Activated naive CD4-positive, alpha-beta T cell (primary cell): ENCODE measurements around the gene AMIGO3.

Experiments
- DNase-seq, 4 experiments: peaks; one replicate each; lab custom pipeline; 2025; lab: John Stamatoyannopoulos, UW

AMIGO3 gene

DNA sequence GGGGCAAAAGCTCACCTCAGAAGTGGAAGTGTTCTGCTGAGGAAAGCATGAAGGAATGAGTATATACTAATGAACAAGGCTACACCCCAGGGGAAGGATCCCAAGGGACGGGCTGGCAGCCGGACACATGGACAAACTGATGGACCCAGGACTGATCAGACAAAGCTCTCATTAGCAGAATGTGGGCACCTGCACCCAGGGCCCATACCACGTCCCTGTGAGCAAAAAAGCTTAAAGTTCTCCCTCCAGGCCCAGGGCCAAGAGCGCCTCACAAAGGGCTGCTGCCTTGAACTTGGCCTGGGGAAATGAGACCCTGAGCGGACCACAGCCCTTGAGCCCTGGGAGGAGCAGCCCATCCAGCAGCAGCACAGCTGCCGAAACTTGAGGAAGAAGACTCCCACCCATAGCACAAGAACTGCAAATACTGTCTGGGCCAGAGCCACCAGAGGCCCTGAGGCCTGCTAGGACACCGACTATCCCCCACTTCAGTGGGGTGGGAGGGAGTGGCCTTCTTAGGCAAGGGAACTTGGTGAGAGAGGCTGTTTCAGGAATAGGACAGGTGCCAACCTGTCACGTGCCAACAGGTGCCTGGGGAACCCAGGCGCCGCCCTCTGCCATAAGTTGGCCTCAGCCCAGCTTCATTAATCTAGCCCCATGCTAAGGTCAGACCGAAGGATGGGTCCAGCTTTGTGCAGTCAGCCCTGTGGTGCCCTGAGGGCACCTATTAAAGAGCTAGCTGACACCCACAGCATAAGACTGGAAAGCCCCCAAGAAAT is 6.6 kb upstream of the AMIGO3 start:
- no peak for DNase-seq

DNA sequence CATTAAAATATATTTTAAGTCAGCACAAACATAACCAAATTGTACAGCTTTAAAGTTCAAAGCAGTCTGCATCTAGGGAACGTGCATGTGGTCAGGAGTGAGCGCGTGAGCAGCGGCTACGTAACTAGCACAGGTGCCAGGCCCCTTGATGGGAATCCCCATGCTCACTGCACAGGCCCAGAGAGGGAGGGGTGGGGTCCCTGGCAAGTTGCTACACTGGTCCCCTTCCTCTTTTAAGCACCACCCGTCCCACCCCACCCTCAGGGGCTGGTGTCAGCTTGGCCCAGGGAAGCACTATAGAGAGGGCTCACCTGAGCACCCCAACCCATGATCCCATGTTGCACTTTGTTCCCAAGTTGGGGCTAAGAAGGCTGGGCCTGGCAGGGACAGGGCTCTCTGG is 5.1 kb upstream of the AMIGO3 start:
- no peak for DNase-seq

DNA sequence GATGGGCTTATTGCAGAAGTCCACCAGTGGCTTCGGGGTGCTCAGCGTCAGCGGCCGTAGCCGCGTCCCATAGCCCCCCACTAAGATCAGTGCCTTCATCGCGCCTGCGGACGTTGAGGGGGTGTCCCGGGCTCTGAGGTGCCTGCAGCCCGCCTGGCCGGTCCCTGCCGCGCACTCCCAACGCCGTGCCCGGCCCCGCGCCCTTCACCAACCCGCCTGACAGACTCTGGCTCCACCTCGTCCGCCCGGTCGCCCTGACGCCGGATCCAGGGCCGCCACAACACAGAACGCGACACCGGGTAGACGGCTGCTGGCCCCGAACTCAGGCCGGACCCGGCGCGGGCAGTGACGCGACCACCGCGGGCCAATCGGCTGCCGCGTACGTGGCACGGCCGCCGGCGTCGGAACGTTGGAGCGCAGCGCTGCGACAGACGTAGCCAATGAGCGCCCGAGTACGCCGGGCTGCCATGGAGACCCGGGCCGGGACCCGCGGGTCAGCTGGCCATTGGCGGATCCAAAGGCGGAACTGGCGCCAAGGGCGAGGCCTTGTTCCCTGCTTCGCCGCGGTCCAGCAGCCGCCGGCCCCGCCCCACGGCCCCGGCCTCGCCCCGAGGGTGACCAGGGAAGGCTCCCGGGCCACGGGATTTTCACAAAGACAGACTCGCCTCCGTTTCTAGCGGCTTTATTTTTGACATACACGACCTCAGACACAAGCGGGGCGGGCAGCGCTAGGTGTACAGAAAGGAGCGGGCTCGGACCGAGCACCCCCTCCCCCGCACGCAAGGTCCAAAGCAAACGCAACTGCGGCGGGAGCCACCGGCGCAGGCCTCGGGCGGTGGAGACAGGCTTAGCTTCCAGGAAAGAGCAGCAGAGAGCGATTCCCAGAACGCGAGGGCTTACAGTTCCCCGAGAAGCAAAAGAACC is 4.4 kb upstream of the AMIGO3 start, which contains the start of gene GMPPB:
GMPPB (minus strand) TSS at position 324 of the 924 bp plus-strand sequence; CDS start at position 99, 225 bp downstream.
- peak; percentile 84 to 89 (median 86) for DNase-seq

DNA sequence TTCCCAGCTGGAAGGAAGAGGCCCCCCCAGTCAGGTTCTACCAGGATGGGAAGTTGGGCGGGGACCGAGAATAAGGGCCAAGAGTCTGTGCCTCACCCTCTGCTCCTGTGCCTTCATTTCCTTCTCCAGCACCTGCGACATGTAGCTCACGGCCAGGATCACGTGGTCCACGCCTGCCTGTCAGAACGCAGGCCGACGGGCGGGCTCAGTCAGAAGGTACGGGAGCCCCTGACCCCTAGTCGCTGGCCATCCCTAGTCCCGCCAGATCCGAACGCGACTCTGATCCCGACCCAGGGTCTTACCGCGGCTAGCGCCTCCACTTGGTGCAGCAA is 3.8 kb upstream of the AMIGO3 start:
- DNase-seq, result peak in 2 of 4 experiments; percentile 33 to 49

DNA sequence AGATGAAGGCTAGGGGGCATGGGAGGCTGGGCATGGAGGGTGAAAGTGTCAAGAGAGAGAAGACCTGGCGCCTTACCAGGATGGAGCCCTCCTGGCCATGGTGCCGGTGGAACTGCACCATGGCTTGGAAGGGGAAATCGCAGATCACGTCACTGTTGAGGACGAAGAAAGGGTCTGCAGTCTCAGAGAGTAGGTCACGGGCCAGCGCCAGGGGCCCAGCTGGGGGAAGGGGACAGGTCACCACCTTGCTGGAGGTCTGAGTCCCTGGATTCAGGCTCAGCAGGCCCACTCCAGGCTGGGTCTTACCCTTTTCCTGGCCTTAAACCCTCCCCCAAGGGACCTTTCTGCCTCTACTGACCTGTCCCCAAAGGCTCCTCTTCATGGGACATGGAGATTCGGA is 3.4 kb upstream of the AMIGO3 start:
- DNase-seq, result no peak

DNA sequence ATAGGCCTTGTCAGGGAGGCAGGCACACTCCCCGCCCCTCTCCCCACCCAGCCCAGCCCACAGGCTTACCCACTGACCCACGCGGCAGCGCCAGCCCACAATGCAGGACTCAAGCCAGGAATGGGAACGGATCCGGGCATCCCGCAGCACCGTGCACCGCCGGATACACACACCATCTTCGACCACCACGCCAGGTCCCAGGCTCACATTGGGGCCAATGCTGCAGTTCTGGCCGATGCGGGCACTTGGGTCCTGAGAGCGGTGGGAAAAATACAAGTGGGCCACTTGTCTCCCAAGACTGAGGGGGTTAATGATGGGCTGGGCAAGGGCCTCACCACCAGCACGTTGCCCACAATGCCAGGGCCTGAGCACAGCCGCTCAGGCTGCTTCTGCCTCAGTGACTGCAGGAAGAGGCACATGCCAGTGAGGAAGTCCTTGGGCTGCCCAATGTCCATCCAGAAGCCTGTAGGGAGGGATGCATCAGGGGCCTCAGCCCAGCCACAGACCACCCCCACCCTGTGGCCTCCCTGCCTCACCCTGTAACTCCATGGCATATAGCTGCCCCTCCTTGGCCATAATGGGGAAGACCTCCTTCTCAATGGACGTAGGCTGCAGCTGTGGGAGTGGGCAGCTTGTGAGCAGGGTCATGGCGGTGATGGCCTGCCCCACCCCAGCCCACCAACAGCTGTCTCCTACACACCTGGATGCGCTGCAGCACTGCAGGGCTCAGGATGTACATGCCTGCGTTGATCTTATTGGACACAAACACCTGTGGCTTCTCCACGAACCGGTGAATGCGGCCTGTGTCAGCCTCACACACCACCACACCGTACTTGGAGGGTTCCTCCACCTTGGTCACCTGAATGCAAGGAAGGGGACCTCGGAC is 2.7 kb upstream of the AMIGO3 start:
- no peak for DNase-seq

DNA sequence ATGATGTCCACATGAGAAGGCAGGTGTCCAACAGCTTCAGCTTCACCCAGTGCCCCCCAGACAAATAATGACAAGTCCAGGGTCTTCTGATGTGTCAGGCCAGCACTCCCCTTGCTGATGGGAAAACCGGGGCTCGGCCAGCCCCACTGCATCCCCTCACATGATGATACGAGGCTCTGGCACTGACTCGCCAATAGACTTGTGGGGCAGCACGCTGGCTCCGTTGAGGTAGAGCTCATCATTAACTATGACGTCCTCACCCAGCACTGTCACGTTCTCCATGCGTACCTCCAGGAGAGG is 2.1 kb upstream of the AMIGO3 start:
- no peak for DNase-seq

DNA sequence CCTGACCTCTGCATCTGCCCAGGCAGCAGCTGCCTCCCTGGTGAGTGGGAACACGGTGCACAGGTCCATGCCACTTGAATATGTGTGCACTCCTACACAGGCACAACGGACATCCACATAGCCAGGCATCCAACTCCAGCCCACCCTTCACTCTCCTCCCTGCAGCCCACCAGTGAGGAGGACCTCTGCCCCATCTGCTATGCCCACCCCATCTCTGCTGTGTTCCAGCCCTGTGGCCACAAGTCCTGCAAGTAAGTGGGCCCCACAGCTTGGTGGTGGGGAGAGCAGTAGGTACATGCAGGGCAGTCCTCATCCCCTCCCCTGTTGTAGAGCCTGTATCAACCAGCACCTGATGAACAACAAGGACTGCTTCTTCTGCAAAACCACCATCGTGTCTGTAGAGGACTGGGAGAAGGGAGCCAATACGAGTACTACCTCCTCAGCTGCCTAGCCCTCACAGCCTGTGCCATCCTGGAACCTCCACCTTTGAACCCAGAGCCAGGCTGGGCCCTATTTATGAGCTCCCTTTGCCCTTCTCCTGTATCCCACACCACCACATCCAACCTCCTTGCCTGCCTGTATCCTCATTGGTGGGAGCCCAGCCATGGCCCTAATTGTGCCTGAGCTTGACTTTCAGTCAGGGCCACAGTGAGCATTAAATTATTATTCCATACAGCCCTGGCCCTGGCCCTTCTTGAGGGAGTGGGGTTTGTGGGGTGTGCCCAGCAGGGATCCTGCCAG is 1.5 kb upstream of the AMIGO3 start:
- no peak for DNase-seq

DNA sequence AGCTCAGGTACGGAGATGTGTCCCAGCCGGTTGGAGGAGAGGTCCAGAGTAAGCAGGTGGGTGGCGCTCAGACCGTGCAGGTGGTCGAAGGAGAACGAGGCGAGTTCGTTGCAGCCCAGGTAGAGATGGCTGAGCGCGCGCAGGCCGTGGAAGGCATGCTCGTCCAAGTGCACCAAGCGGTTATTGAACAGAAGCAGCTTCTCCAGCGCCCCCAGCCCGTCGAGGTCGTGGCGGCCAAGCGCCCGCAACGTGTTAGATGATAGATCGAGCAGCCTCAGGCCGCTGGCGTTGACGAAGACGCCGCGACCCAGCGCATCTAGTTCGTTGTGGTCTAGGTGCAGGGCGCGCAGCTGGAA is 648 bp downstream of the AMIGO3 start:
- DNase-seq, result no peak

DNA sequence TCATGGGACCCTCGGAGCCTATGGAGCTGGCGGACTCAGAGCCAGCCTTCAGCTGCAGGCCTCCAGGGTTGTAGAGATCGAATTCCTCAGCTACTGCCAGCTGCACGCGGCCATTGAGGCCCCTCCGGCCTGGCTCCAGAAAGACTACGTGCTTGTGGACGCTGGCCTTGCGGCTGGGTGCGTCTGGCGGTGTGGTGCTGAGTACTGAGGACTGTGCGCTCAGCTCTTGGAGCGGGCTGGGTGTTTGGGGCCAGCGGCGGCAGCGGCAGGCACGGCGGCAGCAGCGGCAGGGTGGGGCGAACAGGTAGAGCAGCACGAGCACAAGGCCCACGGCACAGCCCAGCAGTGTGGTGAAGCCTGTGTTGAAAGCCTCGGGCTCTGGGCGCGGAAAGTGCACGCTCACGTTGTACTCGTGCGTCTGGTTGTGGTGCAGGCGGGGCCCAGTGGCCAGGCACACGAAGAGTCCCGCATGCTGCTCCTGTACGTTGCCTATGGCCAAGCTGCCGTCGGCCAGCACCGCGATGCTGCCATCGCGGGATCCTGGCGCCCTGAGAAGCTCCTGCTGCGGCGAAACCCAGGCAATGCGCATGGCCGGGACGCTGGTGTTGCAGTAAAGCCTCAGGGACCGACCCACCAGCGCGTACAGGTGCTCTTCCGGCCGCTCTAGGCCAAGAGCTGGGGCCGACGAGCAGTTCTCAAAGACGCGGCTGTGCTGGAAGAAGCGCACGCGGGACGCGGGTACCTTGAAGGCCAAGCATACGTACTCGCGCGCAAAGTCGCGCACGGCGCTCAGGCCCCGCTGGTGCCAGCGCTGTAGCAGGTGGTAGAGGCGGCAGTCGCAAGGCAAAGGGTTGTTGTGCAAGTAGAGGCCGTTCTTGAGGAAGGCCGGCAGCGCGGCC is 1.3 kb downstream of the AMIGO3 start:
- no peak for DNase-seq

DNA sequence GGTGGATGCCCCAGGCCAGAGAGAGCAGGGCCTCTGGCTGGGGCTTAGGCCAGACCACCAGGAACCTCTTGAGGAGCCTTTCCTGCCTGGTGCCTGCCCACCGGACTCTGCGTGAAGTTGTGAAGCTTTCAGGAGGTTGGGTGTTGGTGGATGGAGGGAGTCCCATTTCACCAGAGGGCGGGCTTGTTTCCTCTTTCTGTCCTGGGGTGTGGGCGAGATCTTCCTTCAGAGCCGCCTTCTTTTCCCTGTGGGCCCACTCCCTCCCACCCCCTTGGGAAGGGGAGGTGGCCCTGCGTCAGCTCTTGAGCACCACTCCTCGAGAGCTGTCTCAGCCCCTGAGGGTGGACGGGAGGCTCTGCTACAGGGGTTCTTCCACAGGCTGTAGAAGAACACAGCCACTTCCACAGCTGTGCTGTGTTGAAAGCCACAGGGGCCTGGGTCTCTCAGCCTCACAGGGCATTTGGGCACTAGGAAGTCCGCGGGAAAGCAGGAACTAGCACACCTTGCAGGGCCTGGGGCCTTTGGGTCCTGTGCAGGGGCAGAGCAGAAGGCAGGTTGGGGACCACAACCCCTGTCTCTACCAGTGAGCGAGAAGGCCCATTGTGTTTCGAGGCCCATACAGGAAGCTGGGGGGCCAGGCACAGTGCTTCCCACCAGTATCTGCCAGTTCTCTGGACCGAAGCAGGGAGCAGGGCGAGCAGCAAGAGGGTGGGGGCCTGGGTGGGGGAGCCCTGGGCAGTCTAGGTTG is 2.1 kb downstream of the AMIGO3 start:
- DNase-seq, result no peak

DNA sequence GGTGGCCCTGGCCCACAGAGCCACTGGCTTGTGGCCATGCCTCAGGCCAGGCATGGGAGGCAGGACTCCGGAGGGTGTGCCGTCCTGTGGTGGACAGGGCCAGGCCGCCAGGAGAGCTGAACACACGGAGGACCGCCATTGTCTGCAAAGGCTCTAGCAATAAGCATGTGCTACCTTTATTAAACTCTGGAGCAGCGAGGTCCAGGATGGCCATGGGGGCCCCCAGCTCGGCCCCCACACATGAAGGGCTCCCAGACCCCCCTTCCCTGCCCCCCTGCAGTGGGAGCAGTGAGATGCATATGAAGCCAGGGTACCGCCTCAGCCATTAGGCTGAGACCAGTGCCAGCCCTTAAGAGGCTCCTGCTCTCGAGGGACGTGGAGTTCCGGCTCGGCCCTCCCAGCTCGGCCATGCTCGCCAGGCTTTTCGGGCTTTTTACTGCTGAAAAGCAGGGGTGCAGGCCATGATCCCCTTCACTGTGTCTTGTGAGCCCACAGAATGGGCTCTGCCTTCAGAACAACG is 2.7 kb downstream of the AMIGO3 start:
- no peak for DNase-seq

DNA sequence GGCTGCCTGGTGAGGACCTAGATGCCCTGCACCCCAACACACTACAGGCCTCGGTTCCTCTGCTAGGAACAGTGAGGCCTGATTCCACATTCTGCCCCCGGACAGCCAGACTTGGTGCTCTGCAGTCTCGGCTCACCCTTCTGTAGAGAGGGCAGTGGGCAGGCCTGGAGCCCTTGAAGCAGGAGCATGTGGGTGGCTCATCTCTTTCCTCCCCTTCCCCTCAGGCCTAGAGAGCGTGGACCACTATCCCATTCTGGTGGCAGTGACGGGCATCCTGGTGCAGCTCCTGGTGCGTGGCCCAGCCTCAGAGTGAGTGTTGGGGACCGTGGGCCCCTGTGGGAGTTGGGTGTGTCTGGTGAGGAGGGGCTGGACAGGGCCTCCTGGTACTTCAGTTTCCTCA is 3.3 kb downstream of the AMIGO3 start:
- no peak for DNase-seq

DNA sequence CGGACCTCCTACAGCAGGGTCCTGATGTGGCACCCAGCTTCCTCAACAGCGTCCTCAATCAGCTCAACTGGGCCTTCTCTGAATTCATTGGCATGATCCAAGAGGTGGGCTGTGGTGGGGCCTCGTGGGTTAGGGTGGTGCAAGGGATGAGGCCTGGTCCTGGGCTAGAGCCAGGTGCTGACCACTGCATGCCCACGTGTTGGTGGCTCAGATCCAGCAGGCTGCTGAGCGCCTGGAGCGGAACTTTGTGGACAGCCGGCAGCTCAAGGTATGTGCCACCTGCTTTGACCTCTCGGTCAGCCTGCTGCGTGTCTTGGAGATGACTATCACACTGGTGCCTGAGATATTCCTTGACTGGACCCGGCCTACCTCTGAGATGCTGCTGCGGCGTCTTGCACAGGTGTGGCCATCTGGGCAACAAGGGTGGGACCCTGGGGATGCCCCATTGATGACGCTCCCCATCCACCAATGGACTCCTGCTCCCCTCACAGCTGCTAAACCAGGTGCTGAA is 3.8 kb downstream of the AMIGO3 start:
- no peak for DNase-seq

DNA sequence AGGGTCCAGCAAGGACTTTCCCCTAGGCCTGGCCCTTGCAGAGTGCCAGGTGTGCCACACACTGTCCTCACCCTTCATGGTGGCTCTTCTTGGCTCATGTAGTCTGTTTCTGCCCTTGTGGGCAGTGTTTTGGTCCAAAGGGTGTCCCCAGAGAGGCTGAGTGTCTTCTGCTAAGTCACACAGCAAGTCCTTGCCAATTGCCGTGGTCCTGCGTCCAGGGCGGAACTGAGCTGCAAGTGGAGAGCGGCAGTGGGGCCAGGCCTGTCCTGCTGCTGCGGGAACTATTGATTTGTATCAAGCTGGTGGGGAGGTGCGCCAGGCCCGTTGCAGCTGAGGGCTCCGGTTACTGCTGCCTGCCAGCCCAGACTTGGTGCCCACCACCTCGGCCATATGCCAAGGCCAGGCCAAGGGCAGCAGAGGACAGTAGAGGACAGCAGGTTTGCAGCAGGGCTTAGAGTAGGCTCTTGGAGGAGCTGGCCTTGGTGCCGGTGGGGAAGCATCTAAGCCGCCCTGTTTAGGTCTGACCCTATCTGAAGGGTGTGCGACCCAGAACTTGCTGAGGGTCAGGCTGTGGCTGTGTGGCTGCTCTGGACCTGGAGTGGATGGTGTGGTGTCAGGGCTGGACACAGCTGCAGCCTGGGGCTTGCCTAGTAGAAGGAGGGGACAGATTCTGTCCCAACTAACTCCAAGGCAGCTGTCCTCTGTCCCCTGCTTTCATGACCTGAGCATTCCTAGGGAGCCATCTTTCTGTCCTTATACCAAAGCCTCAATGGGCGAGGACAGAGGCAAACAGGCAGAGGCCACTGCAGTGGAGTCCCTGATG is 4.5 kb downstream of the AMIGO3 start:
- DNase-seq, result no peak

DNA sequence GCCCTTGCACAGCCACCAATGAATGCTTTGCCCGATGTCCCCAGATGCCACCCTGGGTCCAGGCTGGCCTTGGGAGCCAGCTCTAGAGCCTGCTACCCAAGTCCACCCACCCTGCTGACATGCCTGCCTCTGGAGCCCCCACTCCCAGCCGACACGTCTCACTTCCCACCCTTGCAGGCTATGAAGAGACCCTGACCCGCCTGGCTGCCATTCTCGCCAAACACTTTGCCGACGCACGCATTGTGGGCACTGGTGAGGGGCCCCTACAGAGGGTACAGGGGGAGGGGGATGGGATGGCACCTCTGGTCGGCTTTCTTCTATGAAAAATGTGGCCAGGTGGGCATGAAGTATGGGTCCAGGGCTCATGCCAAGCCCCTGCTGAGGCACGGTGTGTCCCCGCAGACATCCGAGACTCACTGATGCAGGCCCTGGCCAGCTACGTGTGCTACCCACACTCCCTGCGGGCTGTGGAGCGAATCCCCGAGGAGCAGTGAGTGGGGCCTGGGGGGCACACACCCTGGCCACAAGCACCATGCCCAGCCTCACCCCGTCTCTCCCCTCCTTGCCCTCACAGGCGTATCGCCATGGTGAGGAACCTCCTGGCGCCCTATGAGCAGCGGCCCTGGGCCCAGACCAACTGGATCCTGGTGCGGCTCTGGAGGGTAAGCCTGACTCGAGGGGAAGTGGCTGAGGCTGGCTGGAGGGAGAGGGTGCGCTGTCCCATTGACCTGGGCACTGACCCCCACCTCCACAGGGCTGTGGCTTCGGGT is 6.0 kb downstream of the AMIGO3 start:
- no peak for DNase-seq

DNA sequence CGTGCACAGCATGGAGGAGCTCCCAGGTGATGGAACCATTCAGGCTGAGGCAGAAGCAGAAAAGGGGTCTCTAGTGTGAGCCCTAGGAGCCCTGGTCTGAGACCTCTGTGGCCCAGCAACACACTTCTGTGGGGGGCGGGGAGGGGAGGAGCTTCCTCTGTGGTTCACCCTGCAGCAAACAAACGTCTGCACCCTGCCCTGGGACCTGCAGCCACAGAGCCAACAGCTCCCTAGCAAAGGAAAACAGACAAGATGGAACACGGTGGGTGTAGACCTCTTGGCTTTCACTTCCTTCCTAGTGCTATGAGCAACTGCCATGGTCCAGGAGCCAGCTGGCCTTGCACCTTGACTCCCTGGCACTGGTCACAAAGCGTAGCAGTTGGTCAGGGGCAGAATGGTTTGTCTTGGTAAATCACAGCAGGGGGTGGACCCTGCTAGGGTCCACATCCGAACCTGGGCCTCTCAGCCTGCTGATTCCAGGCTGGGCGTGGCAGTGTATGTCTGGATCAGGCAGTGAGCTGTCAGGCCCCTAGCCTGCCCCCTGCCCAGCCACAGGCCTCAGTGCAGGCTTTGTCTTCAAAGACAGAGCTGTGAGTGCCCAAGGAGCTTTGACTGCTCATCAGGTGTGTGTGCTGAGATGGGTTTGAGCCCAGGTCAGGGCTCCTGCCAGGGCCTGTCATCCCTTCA is 6.7 kb downstream of the AMIGO3 start:
- no peak for DNase-seq
